PFSK-1 (cell line): Measurements from ENCODE around the gene TMEM100.

Source experiments
- FOXP2 ChIP-seq: optimal IDR thresholded peaks from 2 replicates; pipeline ENCODE3; 2011; ENCODE audit warnings: borderline replicate concordance, control low read depth, inconsistent platforms; ENCODE audit not compliant: insufficient read depth; ENCODE audit errors: extremely low read length, extremely low read depth
- POLR2AphosphoS5 ChIP-seq: IDR thresholded peaks from 2 replicates; pipeline ENCODE4 v1.6.1; 2012; ENCODE audit warnings: low read depth, mild to moderate bottlenecking, control low read depth, low read length, moderate library complexity
- SIN3A ChIP-seq: IDR thresholded peaks from 2 replicates; pipeline ENCODE4 v1.6.1; 2012; ENCODE audit warnings: mild to moderate bottlenecking, low read length, moderate library complexity, borderline replicate concordance; ENCODE audit not compliant: insufficient read depth
- TAF1 ChIP-seq: IDR thresholded peaks from 2 replicates; pipeline ENCODE4 v1.6.1; 2012; ENCODE audit warnings: low read length, control low read depth, borderline replicate concordance; ENCODE audit not compliant: insufficient read depth
- TF ChIP-seq, protein P1 (sequence below), 2 experiments: IDR thresholded peaks; 2 replicates each; pipeline versions ENCODE4 v1.6.1 to v1.8.0; 2011 to 2012; ENCODE audit warnings: low read depth in 2 of 2, low read length in 2 of 2, control low read depth in 1 of 2, inconsistent platforms in 1 of 2, mild to moderate bottlenecking in 1 of 2, moderate library complexity in 1 of 2; ENCODE audit not compliant: insufficient read depth in 1 of 2

TMEM100 gene

DNA sequence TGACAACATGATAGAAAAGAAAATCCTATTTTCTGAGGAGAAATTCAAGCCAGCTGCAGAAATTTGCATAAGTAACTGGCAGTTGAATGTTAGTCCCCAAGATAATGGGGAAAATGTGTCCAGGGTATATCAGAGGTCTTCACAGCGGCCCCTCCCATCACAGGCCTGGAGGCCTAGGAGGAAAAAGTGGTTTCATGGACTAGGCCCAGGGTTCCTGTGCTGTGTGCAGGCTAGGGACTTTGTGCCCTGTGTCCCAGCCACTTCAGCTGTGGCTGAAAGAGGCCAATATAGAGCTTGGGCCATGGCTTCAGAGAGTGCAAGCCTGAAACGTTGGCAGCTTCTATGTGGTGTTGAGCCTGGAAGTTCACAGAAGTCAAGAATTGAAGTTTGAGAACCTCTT, 35.6 kb downstream of the TMEM100 start:
- no peak for TF ChIP-seq SIN3A
- TF ChIP-seq POLR2AphosphoS5: no peak

DNA sequence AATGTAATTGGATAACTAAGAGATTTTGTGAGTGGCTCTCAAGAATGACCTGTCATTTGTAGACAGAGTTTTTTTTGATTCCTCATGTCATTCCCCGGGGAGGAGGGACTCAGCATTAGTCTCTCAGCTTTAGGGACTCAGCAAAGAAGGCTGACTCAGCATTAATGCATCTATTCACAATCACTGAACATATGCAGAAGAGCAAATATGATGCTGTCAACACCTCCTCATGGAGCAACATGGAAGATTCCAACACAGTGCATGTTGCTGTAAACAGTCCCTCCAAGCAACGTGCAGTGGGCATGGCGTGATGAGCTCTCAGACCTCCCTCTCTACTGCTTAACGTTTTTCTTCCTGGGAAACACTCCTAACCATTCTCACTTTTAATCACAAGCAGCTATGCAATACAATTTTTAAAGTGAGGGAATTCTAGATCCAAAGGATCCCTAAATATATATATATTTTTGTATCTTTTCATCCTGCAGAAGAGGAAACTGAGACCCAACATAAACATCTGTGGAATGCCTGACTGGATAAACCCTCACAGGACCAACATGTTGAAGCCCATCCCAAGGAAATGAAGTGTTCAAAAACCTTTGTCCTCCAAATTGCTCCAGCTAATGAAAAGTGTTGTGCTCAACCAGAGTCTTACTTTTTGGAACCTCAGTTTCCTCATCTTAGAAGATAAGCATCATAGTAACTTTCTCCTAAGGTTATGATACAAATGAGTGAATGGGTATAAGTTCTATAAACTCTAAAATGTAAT, 38.9 kb downstream of the TMEM100 start:
- TF ChIP-seq FOXP2 (no peak), SIN3A (no peak), POLR2AphosphoS5 (no peak), TAF1 (no peak)
- TF ChIP-seq, protein P1, sequence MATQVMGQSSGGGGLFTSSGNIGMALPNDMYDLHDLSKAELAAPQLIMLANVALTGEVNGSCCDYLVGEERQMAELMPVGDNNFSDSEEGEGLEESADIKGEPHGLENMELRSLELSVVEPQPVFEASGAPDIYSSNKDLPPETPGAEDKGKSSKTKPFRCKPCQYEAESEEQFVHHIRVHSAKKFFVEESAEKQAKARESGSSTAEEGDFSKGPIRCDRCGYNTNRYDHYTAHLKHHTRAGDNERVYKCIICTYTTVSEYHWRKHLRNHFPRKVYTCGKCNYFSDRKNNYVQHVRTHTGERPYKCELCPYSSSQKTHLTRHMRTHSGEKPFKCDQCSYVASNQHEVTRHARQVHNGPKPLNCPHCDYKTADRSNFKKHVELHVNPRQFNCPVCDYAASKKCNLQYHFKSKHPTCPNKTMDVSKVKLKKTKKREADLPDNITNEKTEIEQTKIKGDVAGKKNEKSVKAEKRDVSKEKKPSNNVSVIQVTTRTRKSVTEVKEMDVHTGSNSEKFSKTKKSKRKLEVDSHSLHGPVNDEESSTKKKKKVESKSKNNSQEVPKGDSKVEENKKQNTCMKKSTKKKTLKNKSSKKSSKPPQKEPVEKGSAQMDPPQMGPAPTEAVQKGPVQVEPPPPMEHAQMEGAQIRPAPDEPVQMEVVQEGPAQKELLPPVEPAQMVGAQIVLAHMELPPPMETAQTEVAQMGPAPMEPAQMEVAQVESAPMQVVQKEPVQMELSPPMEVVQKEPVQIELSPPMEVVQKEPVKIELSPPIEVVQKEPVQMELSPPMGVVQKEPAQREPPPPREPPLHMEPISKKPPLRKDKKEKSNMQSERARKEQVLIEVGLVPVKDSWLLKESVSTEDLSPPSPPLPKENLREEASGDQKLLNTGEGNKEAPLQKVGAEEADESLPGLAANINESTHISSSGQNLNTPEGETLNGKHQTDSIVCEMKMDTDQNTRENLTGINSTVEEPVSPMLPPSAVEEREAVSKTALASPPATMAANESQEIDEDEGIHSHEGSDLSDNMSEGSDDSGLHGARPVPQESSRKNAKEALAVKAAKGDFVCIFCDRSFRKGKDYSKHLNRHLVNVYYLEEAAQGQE (IDR thresholded peaks at IDR 0.05; ENCODE audit: insufficient read depth in 1 of 2, low read depth in 2 of 2, low read length in 2 of 2): no peak

GRCh38 chr17:55681342-55681700, 41.3 kb downstream of the TMEM100 start:
- TF ChIP-seq POLR2AphosphoS5 (no peak), SIN3A (no peak), TAF1 (no peak), FOXP2 (no peak)
- TF ChIP-seq, protein P1 (IDR thresholded peaks at IDR 0.05; ENCODE audit: insufficient read depth in 1 of 2, low read depth in 2 of 2, low read length in 2 of 2): no peak

GRCh38 chr17:55680686-55681341, 41.9 kb downstream of the TMEM100 start:
- TF ChIP-seq SIN3A: no peak
- TF ChIP-seq, protein P1 (IDR thresholded peaks at IDR 0.05; ENCODE audit: insufficient read depth in 1 of 2, low read depth in 2 of 2, low read length in 2 of 2): no peak
- no peak for TF ChIP-seq POLR2AphosphoS5
- TF ChIP-seq FOXP2: no peak
- TF ChIP-seq TAF1: no peak

DNA sequence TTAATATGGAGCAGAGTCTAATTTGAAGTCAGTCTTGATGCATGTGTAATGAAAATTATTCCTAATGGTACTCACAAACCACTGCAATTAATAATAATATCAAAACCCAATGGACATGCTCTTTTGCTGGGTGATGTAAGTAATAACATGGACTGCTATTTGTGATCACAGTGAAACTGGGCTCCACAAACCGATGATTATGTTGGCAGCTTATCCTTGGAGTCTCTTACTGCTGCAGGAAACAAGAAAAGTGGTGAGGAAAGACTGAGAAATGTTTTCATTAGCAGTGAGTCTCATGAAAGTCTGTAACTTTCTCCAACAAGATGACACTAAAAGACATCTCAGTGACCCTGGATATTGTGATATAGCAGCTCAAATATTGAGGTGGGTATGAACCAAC, 45.2 kb downstream of the TMEM100 start:
- TF ChIP-seq TAF1: no peak
- TF ChIP-seq, protein P1 (IDR thresholded peaks at IDR 0.05; ENCODE audit: insufficient read depth in 1 of 2, low read depth in 2 of 2, low read length in 2 of 2): no peak
